Fibroblast of mammary gland (primary cell): ENCODE results near the gene TSTD2.
A peak's percentile ranks its signal among the peaks of the same experiment; 100 is the strongest.

Experiments
- DNase-seq: peaks from one replicate; pipeline ENCODE4 v3.0.0-alpha.2; 2010; ENCODE audit warnings: low read depth
- H3K4me3 ChIP-seq: 2 replicates; pipeline ENCODE4 v1.5.1; 2011; ENCODE audit warnings: low read depth, mild to moderate bottlenecking, low read length, moderate library complexity; ENCODE audit not compliant: control insufficient read depth
- TF ChIP-seq, protein P1 (sequence below): conservative IDR thresholded peaks from 2 replicates; pipeline ENCODE4 v1.5.1; 2011; ENCODE audit warnings: low read depth, low read length, inconsistent platforms; ENCODE audit not compliant: control insufficient read depth, insufficient read depth

TSTD2 gene

DNA sequence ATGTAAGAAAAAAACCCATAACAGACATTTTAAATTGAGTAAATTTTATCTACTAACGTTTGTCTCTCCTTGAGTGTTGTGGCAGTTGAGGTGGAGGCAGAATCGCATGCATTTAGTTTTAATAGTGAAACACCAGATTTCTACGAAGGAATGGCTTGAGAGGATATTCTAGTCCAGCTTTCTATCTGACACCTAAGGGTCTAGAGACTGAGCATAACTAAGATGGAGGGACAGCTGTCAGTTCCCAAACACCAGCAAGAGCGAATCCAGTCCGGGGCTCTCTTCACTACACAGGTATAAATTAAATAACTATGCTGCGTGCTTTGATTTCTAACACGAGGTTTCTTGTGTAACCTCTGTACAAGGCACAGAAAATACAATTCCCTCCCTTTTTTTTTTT is 1.9 kb upstream of the TSTD2 start:
- TF ChIP-seq, protein P1, sequence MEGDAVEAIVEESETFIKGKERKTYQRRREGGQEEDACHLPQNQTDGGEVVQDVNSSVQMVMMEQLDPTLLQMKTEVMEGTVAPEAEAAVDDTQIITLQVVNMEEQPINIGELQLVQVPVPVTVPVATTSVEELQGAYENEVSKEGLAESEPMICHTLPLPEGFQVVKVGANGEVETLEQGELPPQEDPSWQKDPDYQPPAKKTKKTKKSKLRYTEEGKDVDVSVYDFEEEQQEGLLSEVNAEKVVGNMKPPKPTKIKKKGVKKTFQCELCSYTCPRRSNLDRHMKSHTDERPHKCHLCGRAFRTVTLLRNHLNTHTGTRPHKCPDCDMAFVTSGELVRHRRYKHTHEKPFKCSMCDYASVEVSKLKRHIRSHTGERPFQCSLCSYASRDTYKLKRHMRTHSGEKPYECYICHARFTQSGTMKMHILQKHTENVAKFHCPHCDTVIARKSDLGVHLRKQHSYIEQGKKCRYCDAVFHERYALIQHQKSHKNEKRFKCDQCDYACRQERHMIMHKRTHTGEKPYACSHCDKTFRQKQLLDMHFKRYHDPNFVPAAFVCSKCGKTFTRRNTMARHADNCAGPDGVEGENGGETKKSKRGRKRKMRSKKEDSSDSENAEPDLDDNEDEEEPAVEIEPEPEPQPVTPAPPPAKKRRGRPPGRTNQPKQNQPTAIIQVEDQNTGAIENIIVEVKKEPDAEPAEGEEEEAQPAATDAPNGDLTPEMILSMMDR = no peak
- no peak for DNase-seq
- H3K4me3 ChIP-seq = peak overlapping the region; percentile 93

DNA sequence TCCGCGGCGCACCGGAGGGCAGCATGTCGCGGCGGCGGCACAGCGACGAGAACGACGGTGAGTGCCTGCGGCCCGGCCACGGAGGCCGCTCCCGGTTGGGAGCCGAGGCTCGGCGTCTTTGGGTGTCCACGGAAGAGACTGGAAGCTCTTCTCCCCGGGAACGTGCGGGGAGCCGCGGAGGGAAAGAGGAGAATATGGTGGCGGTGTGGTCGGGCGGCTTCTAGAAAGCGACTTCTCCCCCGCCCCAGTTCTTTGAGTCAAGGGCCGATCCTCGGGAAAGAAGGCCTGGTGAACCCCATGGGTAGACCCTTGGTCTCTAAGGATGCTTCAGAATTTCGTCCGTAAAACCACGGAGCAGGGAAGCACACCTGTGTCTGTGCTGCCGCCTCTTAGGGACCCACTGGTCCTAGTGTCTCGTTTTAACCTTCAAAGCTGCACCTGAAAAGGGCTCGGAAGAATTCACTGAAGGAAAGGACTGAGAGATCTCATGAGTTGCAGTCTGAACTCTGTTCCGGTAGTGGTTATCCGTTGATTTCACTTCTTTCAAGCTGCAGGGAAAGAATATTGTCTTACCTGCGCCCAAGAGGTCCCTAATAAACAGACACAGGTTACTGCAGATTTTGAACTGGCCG is 807 bp upstream of the TSTD2 start:
- peak overlapping the region; percentile 93 for H3K4me3 ChIP-seq
- TF ChIP-seq, protein P1 = no peak
- DNase-seq = no peak

DNA sequence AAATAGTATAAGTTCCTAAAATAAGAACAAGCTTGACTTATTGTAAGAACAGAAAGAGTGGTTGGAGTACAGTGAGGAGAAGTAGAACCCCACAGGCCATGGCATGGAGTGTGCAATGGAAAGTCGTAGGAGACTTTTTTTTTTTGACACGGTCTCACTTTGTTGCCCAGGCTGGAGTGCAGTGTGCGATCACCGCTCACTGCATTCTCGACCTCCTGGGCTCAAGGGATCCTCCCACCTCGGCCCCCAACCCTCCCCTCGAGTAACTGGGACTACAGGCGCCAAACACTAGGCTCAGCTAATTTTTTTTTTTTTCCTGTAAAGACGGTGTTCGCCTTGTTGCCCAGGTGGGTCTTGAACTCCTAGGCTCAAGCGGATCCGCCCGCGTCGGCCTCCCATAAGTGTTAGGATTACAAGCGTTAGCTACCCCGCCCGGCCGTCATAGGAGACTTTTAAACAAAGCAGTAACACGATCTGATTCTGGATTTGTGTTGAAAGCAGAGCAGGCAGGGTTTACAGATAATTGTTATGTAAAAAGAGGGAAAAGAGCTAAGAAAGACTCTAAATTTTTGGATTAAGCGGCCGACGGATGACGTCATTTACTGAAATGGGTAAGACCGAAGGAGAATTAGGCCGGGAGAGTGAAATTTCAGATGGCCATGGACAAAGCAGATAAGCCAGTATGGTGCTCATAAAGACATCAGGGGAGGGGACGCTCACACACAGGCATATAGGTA is 752 bp downstream of the TSTD2 start:
- peak; percentile 80 for DNase-seq

DNA sequence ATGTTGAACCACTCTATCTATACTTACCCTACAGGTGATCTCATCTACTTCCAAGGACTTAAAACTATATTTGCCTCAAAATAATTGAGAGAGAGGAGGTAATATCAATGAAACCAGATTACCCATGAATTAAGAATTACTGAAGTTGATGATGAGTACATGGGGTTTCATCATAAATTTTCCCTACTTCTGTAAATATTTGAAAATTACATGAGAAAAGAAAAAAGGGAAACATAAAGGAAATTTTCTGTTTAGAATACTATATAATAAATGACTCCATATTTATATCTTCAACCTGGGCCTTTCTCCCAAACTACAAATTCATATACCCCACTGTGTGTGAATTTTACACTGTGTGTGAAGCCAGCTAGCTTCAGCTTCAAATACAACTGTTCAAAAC is 2.6 kb downstream of the TSTD2 start:
- no peak for DNase-seq
- no peak overlapping the region for H3K4me3 ChIP-seq
- TF ChIP-seq, protein P1 = no peak

More for the DNA sequence above, 752 bp downstream of the TSTD2 start:
- TF ChIP-seq, protein P1 = no peak
- H3K4me3 ChIP-seq = peak overlapping the region; percentile 93

DNA sequence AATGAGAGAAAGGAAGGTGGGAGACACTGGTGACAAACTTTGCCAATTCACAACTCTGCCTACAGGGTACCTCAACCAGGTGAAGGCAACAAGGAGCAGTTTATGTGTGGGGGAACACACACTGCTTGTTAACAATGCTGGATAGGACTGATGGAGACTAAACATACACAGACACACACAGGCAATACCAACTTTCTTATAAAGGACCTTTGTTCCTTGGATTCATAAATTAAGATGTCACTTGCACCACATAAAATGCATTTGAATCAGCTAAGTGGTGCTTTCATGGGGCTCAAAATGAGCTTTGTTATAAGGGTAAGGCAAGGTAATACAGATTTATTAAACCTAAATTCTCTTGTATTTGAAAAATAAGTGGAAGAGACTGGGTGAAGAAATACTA is 4.0 kb downstream of the TSTD2 start:
- DNase-seq = no peak
- H3K4me3 ChIP-seq = no peak overlapping the region
- TF ChIP-seq, protein P1 = no peak

DNA sequence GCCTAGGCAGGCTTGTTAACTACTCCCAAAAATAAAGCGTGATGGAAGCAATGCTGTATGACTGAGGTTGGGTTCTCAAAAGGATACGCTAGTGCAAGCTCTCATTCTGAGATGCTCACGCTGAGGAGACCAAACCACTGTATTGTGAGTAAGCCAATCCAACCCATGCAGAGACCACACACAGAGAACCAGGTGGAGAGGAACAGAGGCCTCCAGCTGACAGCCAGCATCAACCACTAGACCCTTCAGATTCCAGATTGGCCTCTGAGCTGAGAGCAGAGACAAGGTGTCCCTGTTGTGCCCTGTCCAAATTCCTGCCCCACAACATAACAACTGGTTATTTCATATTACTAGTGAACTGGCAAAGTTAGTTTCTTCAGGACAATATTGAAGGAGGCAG is 4.5 kb downstream of the TSTD2 start:
- no peak for DNase-seq
- no peak overlapping the region for H3K4me3 ChIP-seq
- TF ChIP-seq, protein P1 = no peak
